GM21528 (cell line): ENCODE measurements around the gene FRYL.

ENCODE experiments used
- ATAC-seq: cut with Tn5 transposase; IDR thresholded peaks from one replicate; pipeline ENCODE4 v1.9.1; 2021; ENCODE audit warnings: mild to moderate bottlenecking, moderate library complexity; ENCODE audit not compliant: unreplicated experiment, low FRiP score

Gene FRYL

GRCh38 chr4:48503233-48504025 is 276.6 kb downstream of the FRYL start:
- ATAC-seq: no peak

DNA sequence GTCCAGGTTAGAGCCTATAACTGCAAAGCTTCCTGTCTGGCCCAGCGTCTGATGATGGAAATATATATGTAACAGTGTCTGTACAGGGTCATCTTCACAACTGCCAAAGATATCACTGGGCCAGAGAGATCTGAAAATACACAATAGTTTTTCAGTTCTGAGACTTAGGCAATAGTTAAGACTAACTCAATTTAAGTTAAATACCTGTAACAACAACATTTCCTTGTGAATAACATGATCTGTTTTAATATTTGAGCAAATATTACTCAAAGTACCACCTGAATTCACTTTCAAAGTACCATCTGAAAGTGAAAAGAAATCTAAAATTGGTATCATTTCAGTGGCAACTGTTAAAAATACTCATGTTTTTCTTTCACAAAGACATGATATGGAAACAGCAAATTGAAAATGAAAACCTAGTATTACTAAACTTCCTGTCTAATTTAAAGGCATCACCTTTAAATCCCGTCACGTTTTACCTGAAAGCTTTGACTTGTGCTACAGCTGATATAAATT is 280.5 kb downstream of the FRYL start:
- peak; percentile 83 for ATAC-seq

DNA sequence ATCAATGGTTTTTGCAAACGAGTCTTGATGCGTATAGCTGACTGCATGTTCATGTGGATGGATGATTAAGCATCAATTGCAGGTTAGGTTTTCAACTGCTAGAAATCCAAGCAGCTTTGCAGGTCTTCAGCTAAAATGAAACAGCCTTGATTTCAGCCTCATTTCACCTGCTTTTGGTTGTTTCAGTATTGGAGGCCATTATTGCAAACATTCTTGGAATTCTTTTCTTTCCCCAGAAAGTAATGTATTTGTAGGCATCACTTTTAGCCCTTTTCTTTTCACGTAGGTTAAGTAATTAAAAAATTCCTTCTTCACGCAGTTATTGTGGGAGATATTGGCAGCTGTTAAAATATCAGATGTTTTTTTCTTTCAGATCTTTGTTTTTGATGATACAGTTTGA is 281.2 kb downstream of the FRYL start:
- ATAC-seq: no peak

DNA sequence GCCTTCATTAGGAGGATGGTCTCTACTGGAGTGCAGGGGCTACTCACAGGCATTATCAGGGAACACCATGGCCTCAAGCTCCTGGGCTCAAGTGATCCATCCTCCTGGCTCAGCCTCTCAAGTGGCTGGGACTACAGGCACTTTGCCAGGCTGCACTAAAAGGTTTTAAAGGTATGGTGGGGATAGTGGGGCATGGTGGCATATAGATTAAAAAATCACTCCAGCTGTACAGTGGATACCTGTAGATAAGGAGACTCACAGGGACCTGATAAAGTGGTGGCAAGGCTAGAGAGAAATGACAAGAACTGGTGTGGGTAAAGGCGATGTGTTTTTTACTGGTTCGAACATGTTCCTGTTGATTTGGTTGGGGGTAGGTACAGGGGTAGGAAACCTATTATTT is 284.1 kb downstream of the FRYL start:
- ATAC-seq: no peak

DNA sequence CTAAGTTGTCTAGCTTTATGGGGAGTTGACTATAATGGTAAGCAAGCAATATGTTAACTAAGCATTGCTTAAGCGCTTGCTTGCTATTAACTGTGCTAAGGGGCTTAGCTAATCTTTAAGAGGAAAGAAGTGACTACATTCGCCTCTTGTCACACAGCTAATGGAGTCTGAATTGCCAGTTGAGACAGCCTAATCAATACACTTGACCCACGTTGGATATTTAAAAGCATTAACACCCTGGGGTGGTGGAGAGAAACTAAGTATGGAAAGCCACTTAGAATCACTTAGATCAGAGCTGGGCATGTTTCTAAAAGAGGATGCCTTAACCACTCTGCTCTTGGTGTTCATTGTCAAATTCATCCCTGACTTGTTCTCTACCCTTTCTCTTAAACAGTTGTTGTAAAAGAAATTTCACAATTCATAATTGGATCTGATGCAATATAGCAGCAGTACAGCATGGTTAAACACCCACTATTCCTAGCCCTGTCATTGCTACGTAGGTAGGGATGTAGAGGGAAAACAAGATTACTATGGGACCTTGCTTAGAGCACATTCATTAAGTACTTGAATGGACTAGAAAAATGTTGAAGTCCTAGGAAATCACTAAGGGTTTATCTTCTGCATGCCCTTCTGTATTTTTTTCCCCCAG is 286.5 kb downstream of the FRYL start:
- ATAC-seq: no peak

GRCh38 chr4:48491514-48492176 is 288.4 kb downstream of the FRYL start:
- ATAC-seq: no peak

DNA sequence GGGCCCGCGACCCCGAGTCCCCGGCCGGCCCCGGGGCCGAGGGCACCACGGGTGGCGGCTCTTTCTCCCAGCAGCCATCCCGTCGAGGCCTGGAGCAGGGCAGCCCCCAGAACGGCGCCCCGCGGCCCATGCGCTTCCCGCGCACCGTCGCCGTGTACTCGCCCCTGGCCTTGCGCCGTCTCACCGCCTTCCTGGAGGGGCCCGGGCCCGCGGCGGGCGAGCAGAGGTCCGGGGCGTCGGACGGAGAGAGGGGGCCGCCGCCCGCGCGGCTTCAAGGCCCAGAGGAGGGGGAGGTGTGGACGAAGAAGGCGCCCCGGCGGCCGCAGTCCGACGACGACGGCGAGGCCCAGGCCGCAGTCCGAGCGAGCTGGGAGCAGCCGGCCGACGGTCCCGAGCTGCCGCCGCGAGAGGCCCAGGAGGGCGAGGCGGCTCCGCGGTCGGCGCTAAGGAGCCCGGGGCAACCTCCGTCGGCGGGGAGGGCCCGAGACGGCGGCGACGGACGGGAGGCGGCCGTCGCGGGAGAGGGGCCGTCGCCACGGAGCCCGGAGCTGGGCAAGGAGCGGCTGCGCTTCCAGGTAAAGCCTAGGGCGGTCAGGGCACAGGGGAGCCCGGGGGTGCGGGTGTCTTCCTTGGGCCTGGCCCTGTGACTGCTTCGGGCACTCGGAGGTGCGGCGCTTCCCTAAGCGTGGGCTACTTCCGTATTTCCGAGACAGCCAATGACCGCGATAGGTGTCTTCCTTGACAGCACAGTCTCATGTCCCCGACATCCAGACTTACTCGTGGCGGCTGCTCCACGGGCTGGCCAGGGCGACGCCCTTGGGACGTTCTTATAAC is 289.2 kb downstream of the FRYL start:
- ATAC-seq: no peak

DNA sequence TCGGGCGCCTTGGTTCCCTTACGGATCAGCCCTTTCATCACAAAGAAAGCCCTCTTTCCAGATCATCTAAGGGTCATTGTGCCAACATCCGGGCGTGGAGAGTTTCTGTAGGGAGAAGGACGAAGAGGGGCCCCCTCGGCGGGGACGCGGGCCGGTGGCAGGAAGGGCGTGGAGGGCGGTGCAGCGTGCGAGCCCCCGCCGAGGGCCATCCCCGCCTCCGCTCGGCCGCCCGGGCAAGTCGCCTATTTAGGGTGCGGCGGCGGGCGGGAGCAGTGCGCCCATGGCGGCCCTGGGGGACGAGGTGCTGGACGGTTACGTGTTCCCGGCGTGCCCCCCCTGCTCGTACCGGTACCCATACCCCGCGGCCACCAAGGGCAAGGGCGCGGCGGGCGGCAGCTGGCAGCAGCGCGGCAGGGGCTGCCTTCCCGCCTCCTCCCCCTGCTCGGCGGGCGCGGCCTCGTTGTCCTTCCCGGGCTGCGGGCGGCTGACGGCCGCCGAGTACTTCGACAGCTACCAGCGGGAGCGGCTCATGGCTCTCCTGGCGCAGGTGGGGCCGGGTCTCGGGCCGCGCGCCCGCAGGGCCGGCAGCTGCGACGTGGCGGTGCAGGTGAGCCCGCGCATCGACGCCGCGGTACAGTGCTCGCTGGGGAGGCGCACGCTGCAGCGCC is 289.9 kb downstream of the FRYL start, which contains the start of gene ZAR1:
TSS of gene ZAR1 (plus strand) at position 241 of the 668 bp plus-strand sequence. CDS start at position 281, 40 bp downstream.
- no peak for ATAC-seq

DNA sequence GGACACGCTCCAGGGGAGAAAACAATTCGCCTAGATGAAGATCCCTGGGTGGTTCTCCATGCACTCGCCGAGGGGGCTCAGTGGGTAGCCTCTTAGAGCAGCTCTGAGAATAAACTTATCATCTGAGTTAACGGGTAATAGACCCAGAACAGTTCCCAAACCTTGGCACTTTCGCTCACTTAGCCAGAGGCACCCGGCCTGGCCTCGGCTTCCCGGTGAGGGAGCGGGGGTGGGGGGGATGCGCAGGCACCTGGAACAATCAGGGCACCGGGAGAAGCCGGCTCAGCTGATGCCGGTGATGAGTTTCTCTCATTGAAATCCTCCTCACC is 290.4 kb downstream of the FRYL start:
- no peak for ATAC-seq

DNA sequence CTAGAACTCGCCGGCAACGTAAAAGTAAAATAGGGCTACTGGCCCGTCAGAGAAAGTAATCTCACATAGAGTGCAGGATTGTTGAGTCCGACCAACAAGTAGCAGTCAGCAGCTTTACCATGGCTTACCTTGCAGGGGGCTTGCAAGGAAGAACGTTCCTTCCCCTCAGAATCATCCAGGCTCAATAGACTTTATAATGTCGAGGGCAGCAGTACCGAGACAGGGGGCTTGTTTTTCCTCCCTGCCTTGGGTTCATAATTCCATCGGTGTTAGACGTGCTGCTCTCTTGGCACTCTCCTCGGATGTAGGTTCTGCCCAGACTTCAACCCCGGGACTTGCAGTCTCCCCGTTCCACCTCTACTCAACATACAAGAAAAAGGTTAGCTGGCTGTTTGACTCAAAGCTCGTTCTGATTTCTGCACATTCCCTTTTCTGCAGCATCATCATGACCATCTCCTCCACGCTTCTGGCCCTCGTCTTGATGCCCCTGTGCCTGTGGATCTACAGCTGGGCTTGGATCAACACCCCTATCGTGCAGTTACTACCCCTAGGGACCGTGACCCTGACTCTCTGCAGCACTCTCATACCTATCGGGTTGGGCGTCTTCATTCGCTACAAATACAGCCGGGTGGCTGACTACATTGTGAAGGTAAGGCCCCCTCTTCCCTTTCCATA is 295.4 kb downstream of the FRYL start:
- no peak for ATAC-seq

- no peak for ATAC-seq
Observed at GRCh38 chr4:48483777-48484493, 296.1 kb downstream of the FRYL start.

GRCh38 chr4:48483006-48483776 is 296.9 kb downstream of the FRYL start, which contains the start of gene SLC10A4:
TSS of gene SLC10A4 (plus strand) at chr4:48483343. CDS start at chr4:48483562, 219 bp downstream.
- no peak for ATAC-seq

DNA sequence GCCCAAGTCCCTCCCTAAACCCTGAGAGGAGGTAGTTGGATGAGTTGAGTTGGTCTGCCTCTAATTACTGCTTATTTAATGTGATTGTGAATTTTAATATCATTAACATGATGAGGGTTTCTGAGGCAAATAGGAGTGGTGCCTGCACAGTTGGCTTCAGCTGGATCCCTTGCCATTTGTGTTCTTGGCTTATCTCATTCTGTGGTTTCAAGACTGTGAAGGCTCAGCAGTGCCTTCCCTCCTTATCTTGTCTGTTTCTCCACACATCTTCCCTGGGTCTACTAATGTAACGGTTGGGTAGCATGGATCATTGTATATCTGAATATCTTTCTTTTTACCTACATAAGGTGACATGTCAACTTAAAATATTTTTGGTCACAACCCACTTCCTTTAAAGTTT is 298.5 kb downstream of the FRYL start:
- no peak for ATAC-seq

- no peak for ATAC-seq
Observed at GRCh38 chr4:48478273-48478672, 301.8 kb downstream of the FRYL start.

DNA sequence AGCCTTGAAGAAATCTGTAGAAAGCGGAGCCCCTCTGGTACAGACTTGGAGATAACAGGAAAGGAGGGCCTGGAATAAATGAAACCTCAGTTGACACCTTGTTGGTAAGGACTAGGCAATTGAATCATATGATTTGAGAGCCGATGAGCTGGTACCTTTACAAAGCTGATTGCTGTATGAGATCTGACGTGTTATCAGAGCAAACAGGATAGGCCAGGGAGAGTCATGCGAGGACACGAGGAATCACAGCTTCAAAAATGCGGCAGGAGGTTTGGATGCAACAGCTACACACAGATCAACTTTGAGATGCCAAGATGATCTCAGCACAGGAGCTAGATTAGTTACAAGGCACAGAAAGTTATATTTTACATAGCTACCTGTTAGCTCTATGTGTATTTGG is 304.3 kb downstream of the FRYL start:
- ATAC-seq: no peak

DNA sequence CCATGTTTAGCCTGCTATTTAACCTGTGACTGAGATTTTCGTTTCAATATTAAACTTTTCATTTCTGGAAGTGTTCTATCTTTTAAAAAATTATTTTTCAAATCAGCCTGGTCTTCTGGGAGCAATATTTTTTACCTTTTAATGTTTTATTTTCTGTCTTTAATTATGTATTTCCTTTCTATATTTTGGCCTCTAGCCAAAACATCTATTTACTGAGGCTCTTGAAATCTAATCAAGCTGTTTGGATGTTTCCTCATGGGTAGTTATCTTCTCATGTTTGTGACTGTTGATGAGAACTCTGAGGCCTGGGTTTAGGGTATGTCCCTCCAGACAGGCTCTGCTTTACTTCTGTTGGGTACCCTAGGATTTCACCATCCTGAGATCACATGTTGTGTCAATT is 307.3 kb downstream of the FRYL start:
- no peak for ATAC-seq

DNA sequence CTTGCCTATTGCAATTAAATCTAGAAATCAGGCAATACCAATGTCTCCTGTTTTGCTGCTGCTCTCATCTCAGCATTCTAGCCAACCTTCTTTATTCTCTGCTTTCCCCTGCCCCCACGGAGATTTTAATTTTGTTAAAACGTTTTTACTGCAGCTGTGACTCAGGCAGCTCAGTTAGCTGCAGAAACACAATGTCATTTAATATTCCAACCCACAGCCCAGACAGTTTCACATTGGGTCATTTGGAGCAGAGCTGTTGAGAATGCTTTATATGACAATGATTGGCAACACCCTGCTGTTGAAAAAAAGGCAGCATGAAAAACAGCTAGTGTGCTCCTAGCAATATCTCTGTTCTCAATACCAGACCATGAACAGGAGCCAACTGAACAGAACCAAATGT is 309.5 kb downstream of the FRYL start:
- no peak for ATAC-seq

DNA sequence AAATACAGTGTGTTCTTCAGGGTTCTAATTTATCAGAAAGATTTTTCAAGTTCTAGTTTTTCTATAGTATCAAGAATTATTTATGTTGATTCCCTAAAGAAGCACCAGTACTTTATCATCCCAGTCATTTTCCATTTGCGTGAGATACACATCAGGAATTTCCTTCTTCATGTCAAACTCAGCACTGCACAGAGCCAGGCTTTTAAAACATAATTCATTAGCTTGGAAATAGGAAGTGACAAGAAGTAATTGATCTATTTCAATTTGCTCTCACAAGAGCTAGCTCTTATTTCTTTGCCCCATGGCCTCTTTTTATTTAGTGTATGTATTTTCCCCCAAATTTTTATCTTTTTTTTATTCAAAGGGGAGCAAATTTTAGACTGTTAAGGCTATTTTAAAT is 309.9 kb downstream of the FRYL start:
- ATAC-seq: no peak
